ENCODE data around the gene GALK1.
"Not testable (repeated sequence)": the region's sequence is repeated elsewhere in the genome, so short reads cannot be mapped to it uniquely, and the experiment has no call there.

Gene GALK1

DNA sequence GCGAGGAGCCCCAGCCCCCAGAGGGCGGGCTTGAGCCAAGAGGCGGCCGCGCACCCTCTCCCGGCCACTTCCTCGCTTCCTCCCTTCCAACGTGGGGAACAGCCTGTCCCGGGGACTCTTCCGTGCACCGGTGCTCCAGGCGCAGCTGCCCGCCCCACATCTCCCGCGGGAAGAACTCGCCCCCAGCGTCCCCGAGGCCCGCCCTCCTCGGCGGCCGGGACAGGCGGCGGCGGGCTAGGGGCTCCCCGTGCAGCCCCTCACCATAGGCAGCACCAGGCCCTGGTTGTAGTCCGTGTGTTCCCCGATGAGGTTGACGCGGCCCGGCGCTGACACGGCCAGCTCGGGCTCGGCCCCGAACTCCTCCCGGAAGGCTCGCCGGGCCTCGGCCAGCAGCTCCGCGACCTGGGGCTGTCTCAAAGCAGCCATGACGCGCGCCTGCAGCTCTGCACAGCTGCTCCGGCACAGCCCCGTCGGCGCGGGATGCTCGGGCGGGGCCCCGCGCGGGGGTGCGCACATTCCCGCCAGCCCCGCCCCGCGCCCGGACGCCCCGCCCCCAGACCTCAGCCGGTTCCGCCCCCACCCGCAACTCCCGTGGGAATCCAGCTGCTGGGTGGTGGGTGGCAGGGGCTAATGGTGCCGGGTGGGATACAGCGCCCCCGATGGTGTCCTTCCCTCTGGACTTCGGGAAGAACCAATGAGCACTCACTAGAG is at the start of gene GALK1:
Gene GALK1 (minus strand): TSS at position 482 of the 711 bp plus-strand sequence. CDS start 56 bp downstream, at position 426.
- peak; percentile 62 for DNase-seq

DNA sequence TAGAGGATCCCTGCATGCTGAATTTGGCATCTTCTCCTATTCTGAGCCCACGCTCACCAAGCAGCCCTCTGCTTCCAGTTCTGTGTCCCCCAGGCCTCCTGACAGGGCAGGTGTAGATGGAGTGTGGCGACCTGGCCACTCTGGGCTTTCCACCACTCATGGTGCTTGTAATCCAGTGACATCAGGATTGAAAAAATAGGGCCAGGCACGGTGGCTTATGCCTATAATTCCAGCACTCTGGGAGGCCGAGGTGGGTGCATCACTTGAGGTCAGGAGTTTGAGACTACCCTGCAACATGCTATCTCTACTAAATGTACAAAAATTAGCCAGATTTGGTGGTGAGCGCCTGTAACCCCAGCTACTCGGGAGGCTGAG is 49.0 kb upstream of the GALK1 start:
- no peak for DNase-seq

DNA sequence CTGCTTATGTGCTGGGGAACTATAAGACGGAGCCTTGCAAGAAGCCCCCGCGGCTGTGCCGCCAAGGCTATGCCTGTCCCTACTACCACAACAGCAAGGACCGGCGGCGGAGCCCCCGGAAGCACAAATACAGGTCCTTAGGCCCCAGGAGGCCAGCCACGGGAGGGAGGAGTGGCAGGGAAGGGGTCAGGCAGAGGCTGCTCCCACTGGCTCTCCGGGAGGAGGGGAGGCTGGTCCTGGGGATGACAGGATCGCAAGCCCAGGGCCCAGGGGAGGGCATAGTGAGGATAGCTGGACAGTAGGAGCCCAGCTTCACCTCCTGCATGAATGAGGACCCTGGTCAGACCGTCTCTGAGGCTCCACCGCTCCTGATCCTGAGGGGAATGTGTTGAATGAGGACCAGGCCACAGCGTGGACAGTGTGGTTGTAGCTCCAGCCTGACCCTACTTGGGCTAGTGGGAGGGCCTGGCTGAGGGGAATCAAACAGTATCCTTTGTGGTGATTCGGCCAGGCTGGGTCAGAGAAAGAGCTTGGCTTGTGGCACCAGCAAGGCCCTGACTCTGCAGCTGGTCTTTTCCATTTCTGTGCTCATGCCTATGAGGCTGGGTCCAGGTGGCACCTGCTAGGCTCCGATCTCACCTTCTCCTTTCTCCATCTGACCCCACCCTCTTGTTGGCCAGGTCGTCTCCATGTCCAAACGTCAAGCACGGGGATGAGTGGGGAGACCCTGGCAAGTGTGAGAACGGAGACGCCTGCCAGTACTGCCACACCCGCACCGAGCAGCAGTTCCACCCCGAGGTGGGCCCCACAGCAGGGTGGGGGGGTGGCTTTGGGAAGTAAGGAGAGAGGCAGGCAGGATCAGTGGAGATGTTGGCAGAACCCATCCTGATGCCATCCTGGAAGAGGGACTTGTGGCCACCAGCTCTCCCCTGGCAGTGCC is 48.4 kb upstream of the GALK1 start:
- no peak for DNase-seq

DNA sequence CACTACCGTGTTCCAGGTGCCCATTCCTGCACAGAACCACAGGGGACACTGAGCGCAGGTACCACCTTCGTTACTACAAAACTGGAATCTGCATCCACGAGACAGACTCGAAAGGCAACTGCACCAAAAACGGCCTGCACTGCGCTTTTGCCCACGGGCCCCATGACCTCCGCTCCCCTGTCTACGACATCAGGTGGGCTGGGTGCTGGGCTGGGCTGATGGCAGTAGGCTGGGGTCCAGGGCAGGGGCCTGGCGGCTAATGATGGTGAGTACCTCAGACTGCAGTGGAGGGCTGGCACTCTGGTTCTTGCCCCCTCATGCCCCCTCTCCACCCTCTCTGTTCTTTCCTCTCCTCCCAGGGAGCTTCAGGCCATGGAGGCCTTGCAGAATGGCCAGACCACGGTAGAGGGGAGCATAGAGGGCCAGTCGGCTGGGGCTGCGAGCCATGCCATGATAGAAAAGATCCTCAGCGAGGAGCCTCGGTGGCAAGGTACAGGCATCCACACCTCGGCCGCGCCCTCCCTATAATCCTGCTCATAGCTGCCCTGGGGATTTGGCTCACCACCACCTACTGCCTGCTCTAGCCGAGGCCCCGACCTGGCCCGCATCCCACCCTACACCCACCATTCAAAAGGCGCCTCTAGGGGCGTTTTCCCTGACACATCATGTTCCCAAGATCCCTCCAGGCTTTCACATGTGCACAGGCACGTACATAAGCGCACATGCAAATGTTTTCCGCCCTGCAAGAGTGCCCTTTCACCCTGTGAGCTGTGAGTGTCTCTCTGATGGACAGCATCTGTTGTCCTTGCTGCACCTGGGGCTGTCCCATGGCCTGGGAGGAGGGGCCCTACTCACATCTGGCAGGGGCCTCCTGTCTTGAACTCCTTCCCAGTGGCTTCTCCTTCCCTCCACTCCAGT is 47.4 kb upstream of the GALK1 start:
- no peak for DNase-seq

DNA sequence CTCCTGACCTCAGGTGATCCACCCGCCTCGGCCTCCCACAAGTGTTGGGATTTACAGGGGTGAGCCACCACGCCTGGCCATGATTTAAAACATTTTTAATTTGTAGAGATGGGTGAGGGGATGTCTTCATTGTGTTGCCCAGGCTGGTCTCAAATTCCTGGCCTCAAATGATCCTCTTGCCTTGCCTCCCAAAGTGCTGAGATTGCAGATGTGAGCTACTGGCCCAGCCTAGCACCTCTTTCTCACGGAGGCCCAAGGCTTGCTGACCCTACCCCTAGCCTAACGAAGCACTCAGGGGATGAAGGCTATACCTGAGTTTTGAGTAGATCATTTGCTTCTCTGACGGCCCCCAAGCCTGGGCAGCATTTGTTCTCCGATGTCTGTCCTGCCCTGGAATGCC is 46.2 kb upstream of the GALK1 start:
- DNase-seq, result no peak

DNA sequence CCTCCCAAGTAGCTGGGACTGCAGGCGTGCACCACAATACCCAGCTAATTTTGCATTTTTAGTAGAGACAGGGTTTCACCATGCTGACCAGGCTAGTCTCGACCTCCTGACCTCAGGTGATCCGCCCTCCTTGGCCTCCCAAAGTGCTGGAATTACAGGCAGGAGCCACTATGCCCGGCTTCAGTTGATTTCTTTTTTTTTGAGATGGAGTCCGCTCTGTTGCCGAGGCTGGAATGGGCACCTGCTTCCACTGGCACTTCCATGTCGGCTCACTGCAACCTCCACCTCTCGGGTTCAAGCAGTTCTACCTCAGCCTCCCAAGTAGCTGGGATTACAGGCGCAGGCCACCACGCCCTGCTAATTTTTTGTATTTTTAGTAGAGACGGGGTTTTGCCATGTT is 45.8 kb upstream of the GALK1 start:
- DNase-seq, result not testable (repeated sequence)

DNA sequence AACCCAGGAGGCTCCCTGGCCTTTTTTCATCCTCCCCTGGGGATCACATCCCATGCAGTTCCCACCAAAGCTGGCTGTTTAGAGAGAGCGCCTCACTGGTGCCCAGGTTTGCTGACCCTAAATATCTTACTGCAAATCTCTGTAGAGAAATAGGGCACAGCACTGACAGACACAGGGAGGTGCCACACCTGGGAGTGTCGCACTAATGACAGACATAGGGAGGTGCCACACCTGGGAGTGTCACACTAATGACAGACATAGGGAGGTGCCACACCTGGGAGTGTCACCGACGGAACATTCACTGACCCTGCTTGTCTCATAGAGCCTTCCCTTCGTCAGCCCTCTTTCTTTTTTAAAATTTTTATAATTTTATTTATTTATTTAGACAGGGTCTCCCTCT is 45.2 kb upstream of the GALK1 start:
- no peak for DNase-seq

DNA sequence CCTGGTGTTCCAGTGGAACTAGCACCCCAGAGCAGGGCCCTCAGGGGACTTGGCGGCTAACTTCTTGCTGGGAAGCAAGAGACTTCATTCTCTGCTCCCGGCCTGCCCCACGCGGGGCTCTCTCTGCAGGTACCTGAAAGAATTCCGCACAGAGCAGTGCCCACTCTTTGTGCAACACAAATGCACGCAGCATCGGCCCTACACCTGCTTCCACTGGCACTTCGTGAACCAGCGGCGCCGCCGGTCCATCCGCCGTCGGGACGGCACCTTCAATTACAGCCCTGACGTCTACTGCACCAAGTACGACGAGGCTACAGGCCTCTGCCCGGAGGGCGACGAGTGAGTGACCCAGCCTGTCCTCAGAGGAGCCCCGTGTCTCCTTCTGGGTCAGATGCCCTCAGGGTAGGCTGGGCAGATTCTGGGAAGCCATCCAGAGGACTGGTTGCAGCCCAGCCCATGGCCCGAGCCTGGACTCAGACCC is 44.7 kb upstream of the GALK1 start:
- DNase-seq, result no peak

DNA sequence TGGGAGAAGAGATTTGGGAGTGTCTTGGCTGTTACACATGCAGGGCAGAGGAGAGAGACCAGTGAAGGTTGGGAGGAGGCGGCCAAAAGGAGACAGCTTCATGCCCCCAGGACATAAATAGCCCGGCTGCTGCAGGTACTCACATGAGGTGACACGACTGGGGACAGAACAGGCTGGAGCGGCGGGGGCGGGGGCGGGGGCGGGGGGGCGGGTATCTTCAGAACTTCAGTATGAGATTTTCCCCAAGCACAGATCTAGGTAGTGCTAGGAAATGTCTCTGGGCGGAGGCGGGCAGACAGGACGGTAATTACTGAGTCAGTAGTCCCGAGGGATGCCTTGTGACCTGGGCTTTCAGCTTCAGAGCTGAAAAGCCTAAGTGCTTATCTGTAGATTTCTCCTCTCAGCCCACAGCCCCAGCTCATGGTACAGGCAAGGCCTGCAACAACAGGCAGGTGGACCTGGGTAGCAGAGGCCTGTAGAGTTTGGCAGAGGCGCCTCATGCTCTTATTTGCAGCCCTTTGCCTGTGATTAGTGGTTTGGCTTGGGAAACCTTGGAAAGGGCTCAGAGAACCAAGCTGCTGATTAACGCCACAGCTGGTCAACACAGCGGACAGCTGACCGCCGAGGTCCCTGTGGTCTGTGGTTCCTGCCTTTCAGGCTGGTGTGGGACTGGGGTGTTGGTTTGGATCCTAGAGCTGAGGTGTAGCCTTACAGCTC is 44.1 kb upstream of the GALK1 start:
- no peak for DNase-seq

DNA sequence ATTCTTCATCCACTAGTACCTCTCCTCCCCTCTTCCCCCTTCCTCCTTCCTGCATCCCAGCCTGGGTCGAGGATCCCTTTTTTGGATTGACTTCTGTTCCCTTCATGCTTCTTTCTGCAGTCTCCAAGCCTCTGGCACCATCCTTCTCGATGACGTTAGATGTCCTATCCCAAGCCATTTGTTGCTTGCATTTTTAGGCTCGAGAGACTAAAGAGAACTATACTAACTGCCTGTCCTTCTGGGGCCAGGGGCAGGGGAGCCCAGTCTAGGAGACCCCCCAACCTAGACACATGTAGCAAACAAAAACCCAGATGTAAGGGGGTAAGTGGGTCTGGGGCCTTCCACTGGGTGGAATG is 43.5 kb upstream of the GALK1 start:
- DNase-seq, result no peak

DNA sequence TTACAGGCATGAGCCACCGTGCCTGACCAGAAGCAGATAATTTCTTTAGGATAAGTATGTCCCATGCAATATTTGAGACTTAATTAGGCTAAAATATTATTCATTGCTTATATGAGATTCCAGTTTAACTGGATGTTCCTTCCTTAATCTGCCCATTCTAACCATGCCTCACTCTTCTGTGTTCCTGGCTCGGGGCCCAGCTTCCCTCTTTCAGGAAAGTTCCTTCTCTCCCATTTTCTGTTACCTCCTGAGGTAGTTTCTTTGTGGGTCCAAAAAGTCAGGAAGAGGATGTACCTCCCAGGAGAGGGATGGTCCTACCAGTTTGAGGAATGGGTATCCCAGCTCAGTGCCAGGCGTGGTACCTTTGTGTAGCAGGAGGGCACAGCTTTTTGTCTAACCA is 42.9 kb upstream of the GALK1 start:
- DNase-seq, result no peak

DNA sequence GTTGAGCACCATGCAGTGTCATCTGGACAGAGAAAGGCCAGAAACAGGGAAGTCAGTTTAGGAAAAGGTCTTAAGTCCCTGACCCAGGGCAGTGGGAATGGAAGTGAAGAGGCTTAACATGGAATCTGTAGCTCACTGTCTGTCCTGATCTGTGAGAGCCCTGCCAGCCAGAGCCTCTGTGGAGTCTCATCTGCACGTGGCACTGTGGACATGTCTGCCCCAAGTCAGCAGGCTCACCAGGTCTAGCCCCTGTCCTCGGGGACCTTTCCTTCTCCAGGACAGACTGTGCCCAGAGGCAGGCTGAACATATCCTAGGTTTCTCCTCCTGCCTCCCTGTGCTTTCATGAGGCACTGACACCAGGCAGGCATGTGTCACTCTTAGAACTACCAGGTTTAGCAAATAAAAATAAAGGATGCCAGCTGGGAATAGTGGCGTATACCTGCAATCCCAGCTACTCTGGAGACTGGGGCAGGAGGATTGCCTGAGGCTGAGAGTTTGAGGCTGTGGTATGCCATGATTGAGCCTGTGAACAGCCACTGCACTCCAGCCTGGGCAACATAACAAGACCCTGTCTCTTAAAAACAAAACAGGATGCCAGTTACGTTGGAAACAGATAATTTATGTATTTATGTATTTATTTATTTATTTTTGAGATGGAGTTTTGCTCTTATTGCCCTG is 42.0 kb upstream of the GALK1 start:
- DNase-seq, result no peak

DNA sequence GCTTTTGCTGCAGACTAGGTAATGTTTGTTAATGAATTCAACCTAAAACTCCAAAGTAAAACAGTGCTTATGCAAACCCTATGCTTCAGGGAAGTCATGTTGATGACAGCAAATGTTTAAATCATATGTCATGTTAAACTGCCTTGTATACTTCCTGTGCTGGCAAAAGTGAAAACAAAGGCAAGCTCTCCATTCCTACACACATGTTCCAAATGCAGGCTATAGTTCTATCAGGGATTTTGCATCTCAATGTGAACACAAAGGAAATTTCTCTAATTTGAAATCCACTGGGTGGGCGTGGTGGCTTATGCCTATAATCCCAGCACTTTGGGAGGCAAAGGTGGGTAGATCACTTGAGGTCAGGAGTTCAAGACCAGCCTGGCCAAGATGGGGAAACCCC is 38.9 kb upstream of the GALK1 start:
- DNase-seq, result no peak

DNA sequence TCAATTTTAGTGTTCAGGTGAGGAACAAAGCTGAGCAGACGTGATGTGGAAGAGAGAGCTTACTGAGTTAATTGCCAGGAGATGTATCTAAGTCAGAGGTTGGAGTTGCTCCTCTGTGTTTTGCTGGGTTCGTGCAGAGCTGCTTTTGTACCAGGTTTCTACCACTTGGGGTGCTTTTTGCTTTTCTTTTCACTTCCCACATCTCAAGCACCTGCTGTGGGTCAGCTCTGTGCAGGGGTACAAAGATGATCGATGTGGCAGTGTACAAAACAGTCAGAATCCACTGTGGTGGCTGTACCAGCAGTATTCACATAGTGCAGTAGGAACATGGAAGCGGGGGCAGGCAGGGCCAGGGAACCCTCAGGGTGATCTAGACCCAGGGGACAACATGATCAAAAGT is 34.4 kb upstream of the GALK1 start:
- no peak for DNase-seq

DNA sequence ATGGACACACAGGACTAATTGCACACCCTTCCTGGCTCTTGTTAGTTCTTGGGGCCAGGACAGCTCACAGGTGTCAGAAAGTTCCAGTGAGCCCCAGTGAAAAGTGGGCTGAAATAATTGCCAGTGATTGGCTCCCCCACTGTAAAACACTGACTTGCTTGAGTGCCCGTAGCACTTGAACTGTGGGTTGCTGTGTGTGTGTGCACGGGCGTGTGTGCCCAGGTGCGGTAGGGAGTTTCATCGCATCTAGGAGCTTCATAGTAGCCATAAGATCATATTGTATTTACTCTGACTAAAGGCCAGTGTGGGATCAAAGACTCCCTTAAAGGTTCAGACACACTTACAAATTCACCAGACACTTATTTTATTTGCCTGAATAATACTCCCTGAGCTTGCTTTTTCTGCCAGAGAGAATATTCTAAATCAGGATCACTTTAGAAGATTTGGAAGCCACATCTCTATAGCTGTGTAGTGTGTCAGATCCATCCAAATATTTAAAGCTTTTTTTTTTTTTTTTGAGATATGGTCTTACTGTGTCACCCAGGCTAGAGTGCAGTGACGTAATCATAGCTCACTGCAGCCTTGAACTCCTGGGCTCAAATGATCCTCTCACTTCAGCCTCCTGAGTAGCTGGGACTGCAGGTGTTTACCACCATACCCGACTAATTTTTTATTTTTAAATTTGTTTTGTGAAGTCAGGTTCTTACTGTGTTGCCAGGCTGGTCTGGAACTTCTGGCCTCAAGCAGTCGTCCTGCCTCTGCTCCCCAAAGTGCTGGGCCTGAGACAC is 31.0 kb upstream of the GALK1 start:
- no peak for DNase-seq

DNA sequence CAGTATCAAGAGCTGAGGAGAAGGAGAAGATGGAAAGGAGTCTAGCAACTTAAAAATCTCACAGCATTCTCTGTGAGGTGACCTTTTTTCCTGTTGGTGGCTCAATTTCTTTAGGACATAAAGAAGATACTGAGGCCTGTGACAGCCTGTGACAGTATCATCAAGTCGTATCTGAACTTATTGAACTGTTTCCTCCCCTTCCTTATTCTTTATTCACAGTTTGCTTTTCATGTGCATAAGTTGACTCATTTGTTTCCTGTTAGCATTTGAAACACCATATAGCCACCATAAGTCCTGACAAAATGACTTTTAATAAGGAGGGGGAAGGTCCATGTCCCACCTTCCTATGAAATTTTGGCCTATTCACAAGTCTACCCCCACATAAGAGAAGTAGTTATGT is 28.5 kb upstream of the GALK1 start:
- DNase-seq, result no peak

DNA sequence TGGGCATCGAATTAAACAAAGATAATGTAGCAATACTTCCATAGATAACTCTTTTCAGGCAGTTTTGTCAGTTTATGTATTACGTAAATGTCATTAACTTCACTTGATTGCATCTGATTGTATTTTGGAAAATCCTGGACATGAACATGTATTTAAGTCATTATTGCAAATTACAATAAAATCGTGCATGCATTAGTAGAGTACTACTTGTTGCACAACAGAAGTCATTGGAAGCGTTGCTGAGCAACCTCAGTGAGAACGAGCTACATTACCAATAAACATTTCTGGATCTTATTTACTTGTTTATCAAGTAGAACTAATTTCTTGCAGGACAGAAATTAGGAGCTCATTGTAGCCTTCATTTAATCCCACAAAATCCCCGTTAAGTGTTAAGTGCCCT is 26.3 kb upstream of the GALK1 start:
- DNase-seq, result no peak

DNA sequence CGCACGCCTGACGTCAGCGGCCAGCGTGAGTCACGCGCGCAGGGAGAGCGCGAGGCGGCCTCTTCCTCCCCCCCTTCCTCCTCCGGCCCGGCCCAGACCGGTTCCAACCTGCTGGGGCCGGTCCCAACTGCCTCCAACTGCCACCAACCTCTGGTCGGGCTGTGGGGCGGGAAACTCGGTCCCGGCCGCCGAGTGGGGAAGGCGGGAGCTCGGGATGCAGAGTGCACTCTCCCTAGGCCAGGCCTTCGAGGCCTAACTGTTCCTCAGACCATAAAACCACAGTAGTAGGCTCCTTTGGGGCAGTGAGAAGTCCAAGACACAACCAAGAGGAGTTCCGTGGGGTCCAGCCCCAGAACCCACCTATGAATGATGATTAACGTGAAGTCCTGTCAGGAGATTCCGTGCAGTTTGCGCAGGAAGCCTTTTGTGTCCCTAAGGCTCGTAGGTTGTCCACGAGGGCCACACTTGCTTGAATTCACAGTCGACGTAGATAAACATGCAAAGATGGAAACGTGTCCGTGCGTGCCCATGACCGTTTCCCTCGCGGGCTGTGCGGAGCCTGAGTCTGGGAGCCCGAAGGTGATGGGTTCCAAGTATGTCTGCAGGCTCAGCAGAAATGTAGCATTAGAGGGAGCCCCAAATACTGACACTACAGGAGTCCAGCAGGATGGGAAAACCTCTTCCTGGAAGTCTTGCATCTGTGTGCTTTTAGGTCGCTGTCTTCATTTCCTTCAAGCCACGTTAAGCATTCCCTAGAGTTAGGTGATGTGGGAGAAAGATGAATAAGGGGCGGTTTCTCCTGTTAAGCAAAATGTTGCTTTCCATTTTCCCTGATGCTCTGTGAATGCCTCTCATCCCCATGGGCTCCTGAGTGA is 20.3 kb upstream of the GALK1 start:
- DNase-seq, result peak; percentile 43

DNA sequence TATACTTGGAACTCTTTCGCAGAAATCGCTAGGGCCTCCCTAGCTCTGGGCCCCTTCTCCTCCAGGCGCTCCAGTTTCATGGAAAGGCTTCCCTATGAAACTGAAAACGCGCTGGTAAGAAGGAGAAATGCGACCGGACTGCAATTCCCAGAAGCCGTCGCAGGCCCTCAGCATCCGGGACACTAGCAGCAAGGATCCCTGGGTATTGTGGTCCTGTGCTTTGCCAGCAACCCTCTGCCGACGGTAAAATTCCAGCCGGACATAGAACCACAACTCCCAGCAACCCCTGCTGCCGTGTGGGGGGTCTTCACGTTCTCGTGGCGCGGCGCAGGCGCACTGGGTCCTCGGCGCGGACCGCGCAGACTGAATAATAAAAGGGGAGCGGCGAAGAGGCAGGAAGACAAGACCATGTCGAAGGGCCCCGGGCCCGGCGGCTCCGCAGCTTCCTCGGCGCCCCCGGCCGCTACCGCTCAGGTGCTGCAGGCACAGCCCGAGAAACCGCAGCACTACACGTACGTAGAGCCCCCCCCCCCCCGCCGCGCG is 19.6 kb upstream of the GALK1 start, which contains the start of gene UNK:
Gene UNK (plus strand): TSS at position 334 of the 543 bp plus-strand sequence. CDS start 75 bp downstream, at position 409.
- peak; percentile 92 for DNase-seq
